Activated CD8-positive, alpha-beta memory T cell treated with anti-CD3 and anti-CD28 coated beads for 1 hour (primary cell): ENCODE results near the gene CDK15.
"Not testable (repeated sequence)": the region's sequence is repeated elsewhere in the genome, so short reads cannot be mapped to it uniquely, and the experiment has no call there.

Experiments
- DNase-seq, 2 donors: peaks; one replicate each; pipeline ENCODE4 v3.0.0-alpha.2; 2020; ENCODE audit warnings: low read depth in 1 of 2; ENCODE audit errors: extremely low read depth in 1 of 2

CDK15 gene

GRCh38 chr2:201789395-201789794, 16.9 kb upstream of the CDK15 start:
- no peak for DNase-seq

GRCh38 chr2:201790291-201790690, 16.0 kb upstream of the CDK15 start:
- DNase-seq: no peak

- no peak for DNase-seq
Measured at GRCh38 chr2:201790989-201791388, 15.3 kb upstream of the CDK15 start.

- DNase-seq: no peak
Measured at GRCh38 chr2:201793631-201794030, 12.7 kb upstream of the CDK15 start.

- no peak for DNase-seq
Measured at GRCh38 chr2:201794294-201794693, 12.0 kb upstream of the CDK15 start.

GRCh38 chr2:201795607-201796477, 10.5 kb upstream of the CDK15 start:
- no peak for DNase-seq

GRCh38 chr2:201796478-201796865, 9.9 kb upstream of the CDK15 start:
- DNase-seq: no peak

GRCh38 chr2:201797175-201797840, 9.0 kb upstream of the CDK15 start:
- DNase-seq: no peak

GRCh38 chr2:201798252-201798913, 8.0 kb upstream of the CDK15 start:
- DNase-seq: no peak

GRCh38 chr2:201798914-201799285, 7.4 kb upstream of the CDK15 start:
- DNase-seq: not testable (repeated sequence)

- DNase-seq: no peak
Measured at GRCh38 chr2:201807452-201807999, 1.2 kb downstream of the CDK15 start.

GRCh38 chr2:201808027-201808426, 1.7 kb downstream of the CDK15 start:
- no peak for DNase-seq

- no peak for DNase-seq
Measured at GRCh38 chr2:201809633-201810032, 3.3 kb downstream of the CDK15 start.

- not testable (repeated sequence) for DNase-seq
Measured at GRCh38 chr2:201810604-201811003, 4.3 kb downstream of the CDK15 start.

- DNase-seq: no peak
Measured at GRCh38 chr2:201813996-201814760, 7.8 kb downstream of the CDK15 start.

GRCh38 chr2:201816657-201817575, 10.6 kb downstream of the CDK15 start:
- DNase-seq: no peak

- DNase-seq: no peak
Measured at GRCh38 chr2:201820383-201821007, 14.2 kb downstream of the CDK15 start.

GRCh38 chr2:201821080-201821479, 14.7 kb downstream of the CDK15 start:
- DNase-seq: no peak

GRCh38 chr2:201824212-201824611, 17.9 kb downstream of the CDK15 start:
- DNase-seq: no peak
